Measurements from ENCODE around the gene NDUFV2.

GRCh38 chr18:9086015-9086414 lies 16.5 kb upstream of the NDUFV2 start:
- TF ChIP-seq CTCF (IDR thresholded peaks at IDR 0.05) (no peak), EZH2 (IDR thresholded peaks at IDR 0.05) (no peak), EZH2phosphoT487 (IDR thresholded peaks at IDR 0.05) (no peak)

Measured in neural progenitor cell (in vitro differentiated cells).